GM19455 (cell line): ENCODE results near the gene OPRM1.

ENCODE experiments used
- ATAC-seq: cut with Tn5 transposase; IDR thresholded peaks from one replicate; pipeline ENCODE4 v1.9.1; 2021; ENCODE audit not compliant: unreplicated experiment

Gene OPRM1

DNA sequence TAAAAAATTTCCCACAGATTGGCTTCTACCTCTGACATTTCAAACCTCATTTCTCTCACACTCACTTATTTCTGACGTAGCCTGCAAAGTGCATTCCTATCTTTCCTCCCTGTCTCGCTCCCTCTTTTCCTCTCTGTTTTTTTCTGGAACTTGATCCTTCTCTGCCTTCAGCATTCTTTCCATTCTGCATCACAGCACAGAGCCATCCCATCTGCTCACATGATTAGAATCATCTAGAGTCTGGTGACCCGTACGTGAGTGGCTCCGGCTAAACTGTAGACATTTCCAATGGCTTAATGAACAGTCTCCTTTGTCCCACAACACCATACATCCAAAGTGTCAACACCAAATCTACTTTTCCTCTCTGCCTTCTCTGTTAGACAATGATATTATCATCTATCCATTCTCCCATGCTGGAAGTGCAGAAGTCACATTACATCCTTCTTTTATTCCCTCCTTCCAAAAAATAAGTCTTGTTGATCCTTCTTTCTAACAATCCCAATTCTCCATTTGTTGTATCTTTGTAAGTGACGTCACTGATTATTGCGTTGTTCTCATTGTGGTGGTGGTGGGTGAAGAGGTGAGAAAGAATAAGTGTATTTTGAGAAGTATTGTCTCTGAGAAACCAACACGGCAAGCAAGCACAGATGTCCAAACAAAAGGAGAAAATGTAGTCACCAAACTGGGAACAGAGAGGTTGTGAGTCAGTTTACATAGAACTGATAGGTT, 41.6 kb downstream of the OPRM1 start:
- ATAC-seq = no peak

GRCh38 chr6:154086510-154086909, 47.5 kb downstream of the OPRM1 start:
- no peak for ATAC-seq

- no peak for ATAC-seq
Measured at GRCh38 chr6:154092326-154092962, 53.4 kb downstream of the OPRM1 start.

DNA sequence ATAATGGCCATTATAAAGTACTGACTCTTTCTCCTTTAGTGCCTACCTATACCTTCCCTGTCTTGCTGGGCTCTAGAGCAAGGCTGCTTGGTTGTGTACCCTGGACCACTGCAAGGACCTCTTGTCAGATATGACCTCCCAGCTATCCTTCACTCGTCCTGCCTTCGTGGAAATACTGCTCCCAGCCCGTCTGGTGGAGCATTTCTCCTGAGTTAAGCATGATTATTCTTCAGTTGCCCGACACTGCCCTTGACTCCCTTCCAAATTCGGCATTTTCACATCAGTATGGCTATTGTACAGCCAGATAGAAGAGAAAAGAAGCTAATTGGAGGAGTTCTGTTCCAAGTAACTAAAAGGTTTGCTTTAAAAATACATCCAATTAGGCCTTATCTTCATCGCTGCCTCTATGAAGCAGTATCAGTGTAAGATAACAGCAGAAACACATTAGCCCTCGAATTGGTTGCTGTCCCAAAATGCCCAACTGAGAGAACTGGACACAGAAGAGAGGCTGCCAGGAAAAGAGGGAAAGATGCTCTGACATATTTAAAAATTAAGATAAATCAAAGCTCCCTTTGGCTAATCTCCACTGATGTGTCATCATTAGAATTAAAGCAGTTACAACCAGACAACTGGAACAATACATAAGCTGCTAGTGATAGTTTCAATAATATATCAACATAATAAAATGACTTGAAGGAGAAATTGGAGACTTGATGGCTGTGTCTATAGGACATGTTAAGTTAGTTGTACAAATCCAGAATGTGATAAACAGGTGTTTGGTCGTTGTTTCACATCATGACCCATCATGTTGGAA, 54.4 kb downstream of the OPRM1 start:
- no peak for ATAC-seq

DNA sequence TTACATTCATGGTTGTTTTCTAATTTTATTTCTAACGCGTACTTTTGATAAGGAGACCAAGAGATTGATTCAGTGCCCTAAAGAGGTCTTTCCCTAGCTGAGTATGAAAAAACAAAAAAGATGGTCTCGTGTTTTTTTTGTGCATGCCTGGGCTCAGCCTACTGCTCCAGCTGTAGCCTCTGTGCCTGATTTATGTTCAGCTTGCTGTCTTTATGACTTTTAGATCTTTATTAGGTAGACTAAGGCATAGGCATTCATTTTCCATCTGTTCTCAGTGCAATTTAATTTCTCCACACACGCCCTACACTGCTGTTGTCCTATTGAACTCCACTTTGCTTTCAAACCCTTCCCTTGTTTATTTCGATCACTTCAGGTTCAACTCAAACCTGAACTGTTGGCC, 56.5 kb downstream of the OPRM1 start:
- ATAC-seq = no peak

- ATAC-seq = no peak
Measured at GRCh38 chr6:154096316-154096715, 57.3 kb downstream of the OPRM1 start.

DNA sequence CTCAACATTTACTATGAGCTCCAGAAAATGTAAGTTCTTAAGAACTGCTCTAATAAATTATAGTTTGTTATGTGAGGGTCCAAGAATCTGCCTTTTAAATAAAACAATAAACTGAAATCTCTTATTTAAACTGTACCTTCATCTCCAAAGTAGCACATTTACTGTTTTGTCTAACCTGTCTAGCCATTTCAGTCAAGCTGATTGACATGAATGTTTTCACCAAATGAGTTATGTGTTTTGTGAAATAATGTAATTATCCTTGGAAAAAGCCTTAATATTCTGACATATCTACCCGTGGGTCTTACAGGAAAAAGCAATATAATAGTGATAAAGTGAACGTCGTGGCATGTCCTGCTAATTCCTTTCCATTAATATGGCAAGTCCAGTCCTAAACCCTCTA, 57.8 kb downstream of the OPRM1 start:
- ATAC-seq = no peak

GRCh38 chr6:154099211-154099610, 60.2 kb downstream of the OPRM1 start:
- no peak for ATAC-seq

GRCh38 chr6:154106251-154106650, 67.2 kb downstream of the OPRM1 start:
- ATAC-seq = no peak

DNA sequence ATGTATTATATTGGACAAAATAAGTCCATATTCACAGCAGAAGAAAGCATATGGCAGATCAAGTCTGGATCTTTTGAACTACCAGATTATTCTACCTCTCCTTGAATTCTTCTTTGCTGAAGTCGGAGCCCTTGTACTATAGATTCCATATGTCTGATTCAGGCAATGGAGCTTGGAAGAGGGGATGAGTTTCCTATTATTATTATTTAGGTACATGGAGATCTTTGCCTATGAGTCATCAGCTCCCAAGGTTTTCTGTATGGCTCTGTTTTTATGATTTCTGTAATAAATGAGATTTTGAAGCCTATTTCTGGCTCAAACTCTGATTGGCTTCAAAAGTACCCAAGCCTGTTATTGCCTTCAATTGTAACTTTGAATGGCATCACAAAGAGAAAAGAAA, 72.0 kb downstream of the OPRM1 start:
- no peak for ATAC-seq

- no peak for ATAC-seq
Measured at GRCh38 chr6:154112181-154112809, 73.3 kb downstream of the OPRM1 start.

GRCh38 chr6:154113392-154113791, 74.4 kb downstream of the OPRM1 start:
- ATAC-seq = no peak

DNA sequence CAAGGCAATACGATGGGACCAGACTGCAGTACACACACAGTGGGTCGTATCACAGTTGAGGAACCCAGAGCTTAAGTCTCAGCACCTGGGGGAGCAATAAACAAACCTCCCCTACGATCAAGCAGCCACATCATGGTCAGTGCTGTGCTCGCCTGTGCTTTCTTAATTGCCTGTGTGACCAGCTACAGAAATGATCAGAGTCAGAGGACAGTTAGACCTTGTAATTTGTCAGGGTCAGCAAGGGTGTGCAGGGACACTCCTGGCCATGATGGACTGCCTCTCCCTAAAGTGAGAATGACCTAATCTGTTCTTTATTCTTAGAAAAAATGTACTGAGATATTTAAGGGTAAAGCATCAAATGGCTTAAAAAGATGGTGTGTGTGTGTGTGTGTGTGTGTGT, 78.4 kb downstream of the OPRM1 start:
- no peak for ATAC-seq

DNA sequence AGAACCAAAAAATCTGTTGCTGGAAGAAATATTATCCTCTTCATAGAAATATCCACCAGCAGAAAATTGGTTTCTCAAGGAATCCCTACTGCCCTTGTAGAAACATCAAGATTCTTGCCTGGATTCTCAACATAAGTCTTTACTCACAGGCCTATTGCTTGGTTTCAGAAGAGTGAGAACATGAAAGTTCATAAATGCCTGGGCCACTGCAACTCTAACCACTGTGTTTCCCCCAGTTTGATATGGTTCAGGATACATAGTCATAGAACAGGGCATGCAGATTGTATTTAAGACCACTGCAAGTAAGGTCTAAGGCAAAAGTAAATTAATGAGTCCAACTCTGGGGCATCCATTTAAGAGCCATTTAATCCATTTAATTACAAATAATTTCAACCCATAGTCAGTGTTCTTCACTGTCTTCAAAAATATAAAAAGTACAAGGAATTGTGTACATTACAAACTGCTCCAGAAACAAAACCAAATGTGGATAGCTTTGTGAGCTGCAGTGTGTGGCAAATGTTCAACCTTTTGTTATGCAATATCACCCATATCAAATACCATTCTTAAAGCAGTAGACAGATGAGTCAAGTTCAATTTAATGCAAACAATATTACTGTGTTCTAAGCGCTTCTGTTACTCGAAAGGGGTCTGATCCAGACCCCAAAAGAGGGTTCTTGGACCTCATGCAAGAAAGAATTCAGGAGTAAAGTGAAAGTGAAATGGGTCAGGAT, 83.3 kb downstream of the OPRM1 start:
- no peak for ATAC-seq

DNA sequence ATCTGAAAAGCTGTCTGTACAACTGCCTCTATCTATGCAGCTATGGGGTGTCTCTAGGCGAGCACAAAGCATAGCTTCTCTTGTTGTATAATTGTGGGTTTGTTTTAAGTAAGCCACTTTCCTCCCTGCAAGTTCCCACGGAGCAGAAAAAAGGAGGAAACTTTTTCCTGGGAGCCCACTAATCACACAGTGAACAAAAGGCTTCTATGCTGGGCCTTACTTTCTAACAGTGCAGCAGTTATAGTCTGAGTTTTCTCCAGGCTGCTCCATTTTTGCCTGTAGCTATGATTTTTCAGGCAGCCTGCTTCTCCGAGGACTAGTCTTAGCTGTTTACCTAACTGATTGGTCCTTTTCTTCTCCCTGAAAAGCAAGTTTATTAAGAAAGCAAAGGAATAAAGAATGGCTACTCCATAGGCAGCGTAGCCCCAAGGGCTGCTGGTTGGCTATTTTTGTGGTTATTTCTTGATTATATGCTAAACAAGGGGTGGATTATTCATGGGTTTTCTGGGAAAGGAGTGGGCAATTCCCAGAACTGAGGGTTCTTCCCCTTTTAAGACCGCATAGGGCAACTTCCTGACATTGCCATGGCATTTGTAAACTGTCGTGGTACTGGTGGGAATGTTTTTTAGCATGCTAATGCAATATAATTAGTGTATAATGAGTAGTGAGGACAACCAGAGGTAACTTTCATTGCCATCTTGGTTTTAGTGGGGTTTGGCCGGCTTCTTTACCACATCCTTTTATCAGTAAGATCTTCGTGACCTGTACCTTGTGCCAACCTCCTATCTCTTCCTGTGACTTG, 84.3 kb downstream of the OPRM1 start:
- ATAC-seq = no peak

- no peak for ATAC-seq
Measured at GRCh38 chr6:154125421-154125820, 86.4 kb downstream of the OPRM1 start.

GRCh38 chr6:154127657-154128056, 88.6 kb downstream of the OPRM1 start:
- no peak for ATAC-seq

DNA sequence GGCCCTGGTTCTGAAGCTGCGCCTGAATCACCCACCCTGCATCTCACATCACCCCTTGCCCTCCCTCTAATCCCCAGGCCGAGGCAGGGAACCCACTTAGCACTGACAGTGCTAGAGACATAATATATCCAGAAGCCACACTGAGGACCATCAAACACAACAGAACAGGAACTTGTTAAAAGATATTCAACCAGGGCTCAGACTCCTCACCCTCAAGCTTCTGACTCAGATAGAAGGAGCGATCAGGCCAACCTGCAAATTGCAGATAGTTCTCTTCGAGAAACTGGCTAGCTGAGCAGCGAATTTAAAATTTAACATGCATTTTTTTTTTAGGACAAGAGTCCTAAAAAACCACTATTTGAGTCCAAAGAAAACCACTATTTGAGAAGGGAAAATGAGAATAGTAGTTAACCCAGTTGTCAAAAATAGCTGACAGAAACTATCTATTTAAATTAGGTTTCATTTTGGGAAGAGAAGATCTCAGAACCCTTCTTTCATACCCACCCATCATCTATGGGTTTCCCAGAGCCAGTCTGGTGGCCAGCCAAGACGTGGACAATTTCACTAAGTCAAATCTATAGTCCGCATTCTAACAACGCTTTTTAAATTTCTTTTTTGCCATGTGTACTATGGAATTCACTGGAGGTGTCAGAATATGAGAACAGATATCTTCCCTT, 95.6 kb downstream of the OPRM1 start:
- no peak for ATAC-seq

- ATAC-seq = no peak
Measured at GRCh38 chr6:154138793-154139192, 99.8 kb downstream of the OPRM1 start.

DNA sequence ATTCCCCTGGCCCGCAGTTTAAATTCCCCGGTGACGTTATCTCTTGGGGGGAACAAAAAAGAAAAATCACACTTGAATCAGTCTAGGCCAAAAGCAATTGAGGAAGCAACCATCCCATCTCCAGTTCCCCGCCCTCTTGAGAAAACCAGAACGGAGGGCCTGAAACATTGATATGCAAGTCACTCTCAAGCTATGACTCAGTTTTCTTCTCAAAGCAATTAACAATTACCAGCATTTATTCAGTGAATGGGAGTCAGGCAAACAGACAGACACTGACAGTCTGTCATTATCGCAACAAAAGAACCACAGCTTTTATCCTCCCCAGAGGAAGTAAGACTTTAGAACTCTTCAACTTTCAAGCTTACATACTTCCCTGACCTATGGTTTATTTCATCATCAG, 100.9 kb downstream of the OPRM1 start:
- ATAC-seq = no peak
